ENCODE measurements around the gene OR56A3. TPM values are rescaled to one million over a fixed set of nuclear protein-coding genes. Genes with fewer than 3 reads are reported as not detected.

The OR56A3 gene
- total and polyA plus RNA-seq, 9 donors = not detected

DNA sequence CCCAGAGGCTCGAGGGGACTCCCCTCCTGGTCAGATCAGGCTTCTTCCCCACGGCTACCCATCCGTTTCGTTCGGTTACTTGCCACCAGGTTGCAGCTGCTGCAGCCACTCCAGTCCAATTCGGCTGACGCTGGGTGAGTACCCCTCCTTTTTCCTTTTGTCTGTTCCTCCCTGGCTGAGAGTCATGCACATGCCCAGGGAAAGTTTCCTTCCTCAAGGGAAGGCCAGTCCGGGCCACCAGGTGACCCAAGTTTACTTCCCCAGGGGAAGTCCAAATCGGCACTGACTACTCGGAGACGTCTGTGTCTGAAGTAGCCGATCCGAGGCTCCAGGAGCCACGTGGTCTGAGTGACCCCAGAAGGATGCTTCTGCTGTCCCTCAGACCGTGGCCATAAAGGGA, 13.2 kb upstream of the OR56A3 start:
- no peaks in the 10 kb centered on the region for H3K36me3 ChIP-seq
- TF ChIP-seq EP300 (IDR thresholded peaks at IDR 0.05) (no peak), POLR2A (IDR thresholded peaks at IDR 0.05) (no peak)
- TF ChIP-seq, protein P1, sequence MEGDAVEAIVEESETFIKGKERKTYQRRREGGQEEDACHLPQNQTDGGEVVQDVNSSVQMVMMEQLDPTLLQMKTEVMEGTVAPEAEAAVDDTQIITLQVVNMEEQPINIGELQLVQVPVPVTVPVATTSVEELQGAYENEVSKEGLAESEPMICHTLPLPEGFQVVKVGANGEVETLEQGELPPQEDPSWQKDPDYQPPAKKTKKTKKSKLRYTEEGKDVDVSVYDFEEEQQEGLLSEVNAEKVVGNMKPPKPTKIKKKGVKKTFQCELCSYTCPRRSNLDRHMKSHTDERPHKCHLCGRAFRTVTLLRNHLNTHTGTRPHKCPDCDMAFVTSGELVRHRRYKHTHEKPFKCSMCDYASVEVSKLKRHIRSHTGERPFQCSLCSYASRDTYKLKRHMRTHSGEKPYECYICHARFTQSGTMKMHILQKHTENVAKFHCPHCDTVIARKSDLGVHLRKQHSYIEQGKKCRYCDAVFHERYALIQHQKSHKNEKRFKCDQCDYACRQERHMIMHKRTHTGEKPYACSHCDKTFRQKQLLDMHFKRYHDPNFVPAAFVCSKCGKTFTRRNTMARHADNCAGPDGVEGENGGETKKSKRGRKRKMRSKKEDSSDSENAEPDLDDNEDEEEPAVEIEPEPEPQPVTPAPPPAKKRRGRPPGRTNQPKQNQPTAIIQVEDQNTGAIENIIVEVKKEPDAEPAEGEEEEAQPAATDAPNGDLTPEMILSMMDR (IDR thresholded peaks at IDR 0.05) = no peak
- no peak for DNase-seq
- H3K27me3 ChIP-seq = no peaks in the 10 kb centered on the region
- intact Hi-C loops (cut with DNase I) = no loop called here
- peaks cover 0 to 4% of the 10 kb centered on the region in 2 donors for H3K9me3 ChIP-seq
- no peaks in the 10 kb centered on the region for H3K4me1 ChIP-seq (ENCODE audit: insufficient read depth)
- no peak overlapping the region for H3K27ac ChIP-seq
- 82 to 88% (median 83%) methylated on average over 15 of the region's 15 CpGs for WGBS, 3 donors
- no peak overlapping the region for H3K4me3 ChIP-seq

DNA sequence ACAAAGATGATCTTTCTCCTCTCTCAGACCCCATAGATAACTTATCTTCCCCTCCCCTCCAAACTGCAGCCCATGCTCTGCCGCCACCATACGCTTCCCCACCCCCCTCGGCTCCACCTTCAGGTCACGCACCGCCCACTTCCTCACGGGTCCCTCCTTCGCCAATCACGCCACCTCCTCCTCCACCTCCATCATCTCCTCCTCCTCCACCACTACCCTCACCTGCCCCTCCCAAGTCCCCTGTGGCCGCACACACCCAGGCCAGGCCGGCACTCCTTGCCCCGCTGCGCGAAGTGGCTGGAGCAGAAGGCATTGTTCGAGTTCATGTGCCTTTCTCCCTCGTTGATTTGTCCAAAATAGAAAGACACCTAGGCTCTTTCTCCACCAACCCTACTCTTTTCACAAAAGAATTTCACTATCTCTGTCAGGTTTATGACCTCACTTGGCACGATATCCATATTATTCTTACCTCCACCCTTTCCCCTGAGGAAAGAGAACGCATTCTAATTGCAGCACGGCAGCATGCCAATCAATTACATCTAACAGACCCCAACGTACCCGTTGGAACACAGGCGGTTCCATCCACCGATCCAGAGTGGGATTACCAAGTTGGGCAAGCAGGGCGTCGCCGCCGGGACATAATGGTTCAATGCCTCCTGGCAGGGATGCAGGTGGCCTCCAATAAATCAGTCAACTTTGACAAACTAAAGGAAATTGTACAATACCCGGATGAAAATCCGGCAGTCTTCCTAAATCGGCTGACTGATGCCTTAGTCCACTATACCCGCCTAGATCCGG, 12.3 kb upstream of the OR56A3 start:
- no peak for DNase-seq
- 87 to 92% (median 92%) methylated on average over 31 of the region's 31 CpGs for WGBS, 3 donors

DNA sequence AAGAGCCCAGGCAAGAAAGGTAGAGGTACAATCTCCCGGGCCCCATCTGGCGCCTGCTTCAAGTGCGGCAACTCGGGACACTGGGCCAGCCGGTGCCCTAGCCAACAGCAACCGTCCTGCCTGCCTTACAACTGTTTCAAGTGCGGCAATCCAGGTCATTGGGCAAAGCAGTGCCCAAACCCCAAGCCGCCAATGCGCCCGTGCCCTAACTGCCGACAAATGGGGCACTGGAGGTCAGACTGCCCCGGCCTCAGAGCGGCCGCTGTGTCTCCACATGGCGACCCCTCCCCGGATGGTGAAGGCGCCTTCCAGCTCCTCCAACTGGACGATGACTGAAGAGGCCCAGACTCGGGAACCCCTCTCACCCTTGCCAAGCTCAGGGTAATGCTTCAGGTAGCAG, 11.4 kb upstream of the OR56A3 start:
- no peaks in the 10 kb centered on the region for H3K36me3 ChIP-seq
- no peaks in the 10 kb centered on the region for H3K4me1 ChIP-seq (ENCODE audit: insufficient read depth)
- peaks cover 0 to 4% of the 10 kb centered on the region in 2 donors for H3K9me3 ChIP-seq
- no peak overlapping the region for H3K27ac ChIP-seq
- TF ChIP-seq EP300 (IDR thresholded peaks at IDR 0.05) (no peak), POLR2A (IDR thresholded peaks at IDR 0.05) (no peak)
- TF ChIP-seq, protein P1 (IDR thresholded peaks at IDR 0.05) = no peak
- no peak overlapping the region for H3K4me3 ChIP-seq
- intact Hi-C loops (cut with DNase I) = no loop called here
- no peaks in the 10 kb centered on the region for H3K27me3 ChIP-seq
- WGBS, 3 donors = 88 to 94% (median 92%) methylated on average over 19 of the region's 19 CpGs
- DNase-seq = no peak

More for the DNA sequence above, 12.3 kb upstream of the OR56A3 start:
- Histone ChIP-seq H3K27ac (no peak overlapping the region), H3K9me3 (peaks cover 0 to 4% of the 10 kb centered on the region in 2 donors), H3K27me3 (no peaks in the 10 kb centered on the region), H3K36me3 (no peaks in the 10 kb centered on the region), H3K4me1 (ENCODE audit: insufficient read depth) (no peaks in the 10 kb centered on the region), H3K4me3 (no peak overlapping the region)
- intact Hi-C loops (cut with DNase I) = no loop called here
- no peak for TF ChIP-seq EP300 (IDR thresholded peaks at IDR 0.05)
- TF ChIP-seq, protein P1 (IDR thresholded peaks at IDR 0.05) = no peak
- no peak for TF ChIP-seq POLR2A (IDR thresholded peaks at IDR 0.05)

DNA sequence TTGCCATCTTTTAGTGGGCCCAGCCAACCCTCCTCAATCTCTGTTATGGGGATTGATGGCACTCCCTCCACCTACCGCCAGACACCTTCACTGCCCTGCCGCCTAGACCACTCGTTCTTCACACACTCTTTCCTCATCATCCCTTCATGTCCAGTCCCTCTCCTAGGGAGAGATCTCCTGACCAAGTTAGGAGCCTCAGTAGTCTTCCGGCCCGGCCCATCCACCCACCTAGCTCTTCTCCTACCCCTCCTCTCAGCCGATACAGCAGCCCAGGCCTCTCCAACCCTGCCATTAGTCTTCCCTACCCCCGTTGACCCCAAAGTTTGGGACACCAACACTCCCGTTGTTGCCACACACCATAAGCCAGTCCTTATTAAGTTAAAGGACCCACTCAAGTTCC, 11.0 kb upstream of the OR56A3 start:
- DNase-seq = no peak
- intact Hi-C loops (cut with DNase I) = no loop called here
- WGBS, 3 donors = 89 to 95% (median 90%) methylated on average over 8 of the region's 8 CpGs
- Histone ChIP-seq H3K4me1 (ENCODE audit: insufficient read depth) (no peaks in the 10 kb centered on the region), H3K27ac (no peak overlapping the region), H3K27me3 (no peaks in the 10 kb centered on the region), H3K36me3 (no peaks in the 10 kb centered on the region), H3K9me3 (peaks cover 0 to 4% of the 10 kb centered on the region in 2 donors), H3K4me3 (no peak overlapping the region)
- no peak for TF ChIP-seq POLR2A (IDR thresholded peaks at IDR 0.05)
- TF ChIP-seq, protein P1 (IDR thresholded peaks at IDR 0.05) = no peak
- TF ChIP-seq EP300 (IDR thresholded peaks at IDR 0.05) = no peak
